ENCODE data around the gene LOXHD1. TPM values are rescaled to one million over a fixed set of nuclear protein-coding genes. Genes with fewer than 3 reads are reported as not detected.
A peak's percentile ranks its signal among the peaks of the same experiment; 100 is the strongest.

The LOXHD1 gene
- total and polyA plus RNA-seq, 8 donors = 0.12 to 0.46 (median 0.15) TPM; not detected in 2

DNA sequence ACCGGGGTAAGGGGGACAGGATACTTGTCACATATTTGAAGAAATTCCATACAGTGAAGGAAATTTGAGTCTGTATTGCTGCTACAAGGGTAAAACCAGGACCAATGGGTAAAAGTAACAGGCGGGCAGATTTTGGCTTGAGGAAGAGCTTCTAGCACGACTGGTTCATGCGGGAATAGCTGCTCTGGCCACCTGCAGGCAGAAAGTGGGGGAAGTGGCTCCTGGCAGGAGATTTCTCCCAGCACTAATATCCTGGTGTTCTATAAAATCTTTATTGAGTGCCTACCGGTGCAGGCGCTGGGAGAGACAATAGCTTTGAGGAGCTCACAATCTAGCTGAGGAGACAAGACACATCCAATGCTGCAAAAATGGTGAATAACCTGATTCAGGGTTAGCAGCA lies 198.5 kb downstream of the LOXHD1 start:
- Histone ChIP-seq H3K36me3 (no peaks in the 10 kb centered on the region), H3K27me3 (peaks cover 0 to 5% (median 0%) of the 10 kb centered on the region in 4 donors), H3K27ac (no peak overlapping the region), H3K9me3 (no peaks in the 10 kb centered on the region), H3K4me1 (no peaks in the 10 kb centered on the region), H3K4me3 (no peak overlapping the region)
- ATAC-seq = no peak
- WGBS, 2 donors = 42 to 59% methylated on average over 6 of the region's 6 CpGs
- no peak for DNase-seq
- FAIRE-seq = no peak
- TF ChIP-seq, protein P1, sequence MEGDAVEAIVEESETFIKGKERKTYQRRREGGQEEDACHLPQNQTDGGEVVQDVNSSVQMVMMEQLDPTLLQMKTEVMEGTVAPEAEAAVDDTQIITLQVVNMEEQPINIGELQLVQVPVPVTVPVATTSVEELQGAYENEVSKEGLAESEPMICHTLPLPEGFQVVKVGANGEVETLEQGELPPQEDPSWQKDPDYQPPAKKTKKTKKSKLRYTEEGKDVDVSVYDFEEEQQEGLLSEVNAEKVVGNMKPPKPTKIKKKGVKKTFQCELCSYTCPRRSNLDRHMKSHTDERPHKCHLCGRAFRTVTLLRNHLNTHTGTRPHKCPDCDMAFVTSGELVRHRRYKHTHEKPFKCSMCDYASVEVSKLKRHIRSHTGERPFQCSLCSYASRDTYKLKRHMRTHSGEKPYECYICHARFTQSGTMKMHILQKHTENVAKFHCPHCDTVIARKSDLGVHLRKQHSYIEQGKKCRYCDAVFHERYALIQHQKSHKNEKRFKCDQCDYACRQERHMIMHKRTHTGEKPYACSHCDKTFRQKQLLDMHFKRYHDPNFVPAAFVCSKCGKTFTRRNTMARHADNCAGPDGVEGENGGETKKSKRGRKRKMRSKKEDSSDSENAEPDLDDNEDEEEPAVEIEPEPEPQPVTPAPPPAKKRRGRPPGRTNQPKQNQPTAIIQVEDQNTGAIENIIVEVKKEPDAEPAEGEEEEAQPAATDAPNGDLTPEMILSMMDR (IDR thresholded peaks at IDR 0.05) = no peak
- intact Hi-C loops (cut with DNase I) = no loop called here

DNA sequence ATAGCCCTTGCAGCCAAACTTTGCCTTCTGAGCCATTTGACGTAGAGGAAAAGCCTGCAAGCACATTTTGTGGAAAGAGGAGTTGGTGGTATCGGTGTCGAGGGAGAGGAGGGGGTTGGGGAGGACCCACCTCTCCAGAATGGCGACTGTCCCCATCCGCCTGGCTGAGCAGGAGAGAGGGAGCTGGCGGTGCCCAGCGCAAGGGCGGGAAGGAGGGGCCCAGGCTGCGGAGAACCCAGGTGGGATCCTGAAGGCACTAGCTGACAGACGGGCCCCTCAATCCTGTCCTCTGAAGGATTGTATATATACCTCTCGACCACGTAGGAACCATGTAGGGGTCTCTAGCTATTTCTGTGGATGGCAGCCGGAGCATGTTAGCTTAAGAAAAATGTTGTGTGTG lies 200.3 kb downstream of the LOXHD1 start:
- DNase-seq (peak in 1 of 6 donors; percentile 45), ATAC-seq (no peak), FAIRE-seq (no peak)
- Histone ChIP-seq H3K4me1 (no peaks in the 10 kb centered on the region), H3K4me3 (no peak overlapping the region), H3K9me3 (no peaks in the 10 kb centered on the region), H3K27me3 (peaks cover 0 to 5% (median 0%) of the 10 kb centered on the region in 4 donors), H3K27ac (no peak overlapping the region), H3K36me3 (no peaks in the 10 kb centered on the region)
- intact Hi-C loops (cut with DNase I) = no loop called here
- TF ChIP-seq, protein P1 (IDR thresholded peaks at IDR 0.05) = no peak
- WGBS, 2 donors = 82 to 91% methylated on average over 13 of the region's 13 CpGs

DNA sequence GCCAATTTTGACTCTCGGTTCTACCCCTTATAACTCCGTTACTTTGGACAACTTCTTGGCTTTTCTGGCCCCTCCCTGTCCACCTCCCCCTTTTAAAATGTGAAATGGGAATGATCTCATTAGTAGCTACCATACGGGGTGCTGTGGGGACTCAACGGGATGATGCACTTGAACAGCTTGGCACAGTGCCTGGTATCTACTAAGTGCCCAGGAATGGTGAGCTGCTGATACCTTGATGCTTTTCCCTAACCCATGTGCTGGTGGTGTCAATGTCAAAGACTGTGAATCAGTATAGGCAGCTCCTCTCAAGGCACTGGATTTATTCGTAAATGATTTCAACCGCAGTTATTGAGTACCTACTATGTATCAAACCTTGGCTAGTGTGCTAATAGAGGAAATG lies 204.2 kb downstream of the LOXHD1 start:
- DNase-seq (no peak), ATAC-seq (no peak), FAIRE-seq (no peak)
- H3K9me3 ChIP-seq = no peaks in the 10 kb centered on the region
- no peaks in the 10 kb centered on the region for H3K36me3 ChIP-seq
- no peaks in the 10 kb centered on the region for H3K27me3 ChIP-seq
- TF ChIP-seq, protein P1 (IDR thresholded peaks at IDR 0.05) = no peak
- H3K27ac ChIP-seq = no peak overlapping the region
- WGBS, 2 donors = 82 to 89% methylated on average over 6 of the region's 6 CpGs
- no peaks in the 10 kb centered on the region for H3K4me1 ChIP-seq
- intact Hi-C loops (cut with DNase I) = no loop called here
- no peak overlapping the region for H3K4me3 ChIP-seq

DNA sequence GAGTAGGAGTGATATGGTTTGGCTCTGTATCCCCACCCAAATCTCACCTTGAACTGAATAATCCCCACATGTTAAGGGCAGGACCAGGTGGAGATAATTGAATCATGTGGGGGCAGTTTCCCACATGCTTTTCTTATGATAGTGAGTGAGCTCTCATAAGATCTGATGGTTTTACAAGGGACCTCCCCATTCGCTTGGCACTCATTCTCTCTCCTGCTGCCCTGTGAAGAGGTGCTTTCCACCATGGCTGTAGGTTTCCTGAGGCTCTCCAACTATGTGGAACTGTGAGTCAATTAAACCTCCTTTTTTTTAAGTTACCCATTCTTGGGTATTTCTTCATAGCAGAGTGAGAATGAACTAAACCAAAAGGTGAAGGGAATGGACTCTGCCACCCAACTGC lies 207.5 kb downstream of the LOXHD1 start:
- H3K36me3 ChIP-seq = no peaks in the 10 kb centered on the region
- no peak overlapping the region for H3K27ac ChIP-seq
- H3K27me3 ChIP-seq = no peaks in the 10 kb centered on the region
- no peak overlapping the region for H3K4me3 ChIP-seq
- no peak for FAIRE-seq
- intact Hi-C loops (cut with DNase I) = no loop called here
- TF ChIP-seq, protein P1 (IDR thresholded peaks at IDR 0.05) = no peak
- no peak for ATAC-seq
- no peaks in the 10 kb centered on the region for H3K9me3 ChIP-seq
- H3K4me1 ChIP-seq = no peaks in the 10 kb centered on the region
- no peak for DNase-seq
- WGBS, 2 donors = 0% methylated on average over 1 of the region's 1 CpG

DNA sequence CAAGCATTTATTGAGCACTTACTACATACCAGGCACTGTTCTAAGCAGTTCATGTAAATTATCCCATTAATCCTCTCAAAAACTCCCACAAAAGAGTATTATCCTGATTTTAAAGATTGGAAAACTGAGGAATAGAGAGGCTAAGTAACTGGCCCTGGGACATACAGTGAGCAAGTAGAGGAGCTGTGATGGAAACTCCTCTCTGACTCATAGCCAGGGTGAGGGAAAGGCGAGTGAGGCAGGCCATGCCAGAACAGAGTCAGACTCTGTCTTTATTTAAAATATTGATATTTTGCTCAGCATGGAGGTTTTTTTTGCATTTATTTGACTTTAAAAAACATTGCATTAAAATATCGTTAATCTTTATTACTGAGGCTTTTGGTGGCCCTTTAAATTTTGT lies 208.0 kb downstream of the LOXHD1 start:
- Histone ChIP-seq H3K36me3 (no peaks in the 10 kb centered on the region), H3K4me3 (no peak overlapping the region), H3K4me1 (no peaks in the 10 kb centered on the region), H3K27me3 (no peaks in the 10 kb centered on the region), H3K27ac (no peak overlapping the region), H3K9me3 (no peaks in the 10 kb centered on the region)
- 86 to 88% methylated on average over 2 of the region's 2 CpGs for WGBS, 2 donors
- no peak for ATAC-seq
- intact Hi-C loops (cut with DNase I) = no loop called here
- TF ChIP-seq, protein P1 (IDR thresholded peaks at IDR 0.05) = no peak
- DNase-seq = no peak
- no peak for FAIRE-seq

Data from pancreas (tissue), 10 donors.